Adrenal gland (tissue), 5 donors: ENCODE data around the gene UPP1.

Source experiments
- POLR2A ChIP-seq, 2 donors: fragments of 450-650 bp; IDR thresholded peaks; one replicate each; pipeline ENCODE4 v1.6.1; 2017; ENCODE audit warnings: antibody characterized with exemption in 2 of 2, mild to moderate bottlenecking in 2 of 2, moderate library complexity in 1 of 2
- TF ChIP-seq, protein P1 (sequence below), 6 experiments: fragments of 450-650 bp in 4 of 6; fragments of 200-600 bp in 2 of 6; sonication (generic) in 1 of 6; IDR thresholded peaks; 1 replicate in 5 of 6; 2 replicates in 1 of 6; pipeline versions ENCODE4 v1.5.1 to v1.8.0; 2016 to 2021; ENCODE audit warnings: antibody characterized with exemption in 6 of 6, mild to moderate bottlenecking in 2 of 6, moderate library complexity in 1 of 6
- donor health status: DM: no; HTN: no; CAD: no.

DNA sequence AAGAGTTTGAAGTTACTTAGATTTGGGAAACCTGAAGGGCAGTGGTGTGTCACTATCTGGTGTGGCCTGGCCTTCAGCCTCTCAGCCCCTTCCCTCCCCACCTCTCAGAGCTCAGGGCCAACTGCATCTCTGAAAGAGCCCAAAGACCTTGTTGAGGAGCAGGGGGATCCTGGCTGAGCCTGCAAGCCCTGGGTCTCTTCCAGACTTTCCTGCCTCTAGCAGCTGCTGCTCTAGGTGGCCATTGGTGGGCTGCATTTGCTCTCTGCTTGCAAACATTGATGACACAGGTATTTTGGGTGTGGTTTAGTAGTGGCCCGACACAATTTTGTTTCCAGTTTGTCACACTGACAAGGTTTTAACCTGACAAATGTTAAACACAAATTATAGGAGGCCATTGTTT lies 3.1 kb upstream of the UPP1 start:
- no peak for TF ChIP-seq POLR2A (IDR thresholded peaks at IDR 0.05)
- TF ChIP-seq, protein P1, sequence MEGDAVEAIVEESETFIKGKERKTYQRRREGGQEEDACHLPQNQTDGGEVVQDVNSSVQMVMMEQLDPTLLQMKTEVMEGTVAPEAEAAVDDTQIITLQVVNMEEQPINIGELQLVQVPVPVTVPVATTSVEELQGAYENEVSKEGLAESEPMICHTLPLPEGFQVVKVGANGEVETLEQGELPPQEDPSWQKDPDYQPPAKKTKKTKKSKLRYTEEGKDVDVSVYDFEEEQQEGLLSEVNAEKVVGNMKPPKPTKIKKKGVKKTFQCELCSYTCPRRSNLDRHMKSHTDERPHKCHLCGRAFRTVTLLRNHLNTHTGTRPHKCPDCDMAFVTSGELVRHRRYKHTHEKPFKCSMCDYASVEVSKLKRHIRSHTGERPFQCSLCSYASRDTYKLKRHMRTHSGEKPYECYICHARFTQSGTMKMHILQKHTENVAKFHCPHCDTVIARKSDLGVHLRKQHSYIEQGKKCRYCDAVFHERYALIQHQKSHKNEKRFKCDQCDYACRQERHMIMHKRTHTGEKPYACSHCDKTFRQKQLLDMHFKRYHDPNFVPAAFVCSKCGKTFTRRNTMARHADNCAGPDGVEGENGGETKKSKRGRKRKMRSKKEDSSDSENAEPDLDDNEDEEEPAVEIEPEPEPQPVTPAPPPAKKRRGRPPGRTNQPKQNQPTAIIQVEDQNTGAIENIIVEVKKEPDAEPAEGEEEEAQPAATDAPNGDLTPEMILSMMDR (IDR thresholded peaks at IDR 0.05), result no peak
